Esophagus squamous epithelium (tissue), 5 donors: Measurements from ENCODE around the gene ERO1B. TPM values are rescaled to one million over a fixed set of nuclear protein-coding genes. Genes with fewer than 3 reads are reported as not detected.
"Not testable (repeated sequence)": the region's sequence is repeated elsewhere in the genome, so short reads cannot be mapped to it uniquely, and the experiment has no call there.

Source experiments
- DNase-seq: peaks from one replicate; lab custom pipeline; 2025; lab: John Stamatoyannopoulos, UW
- H3K27ac ChIP-seq, 4 donors: fragments of 200-600 bp; sonication (generic); one replicate each; pipeline ENCODE4 v1.5.1; 2016 to 2019; ENCODE audit warnings: mild to moderate bottlenecking in 1 of 4
- H3K27me3 ChIP-seq, 4 donors: fragments of 200-600 bp; sonication (generic); 1 replicate in 3 of 4; 2 replicates in 1 of 4; pipeline versions ENCODE4 v1.5.1 to v1.6.0; 2017 to 2021; ENCODE audit warnings: antibody characterized with exemption in 1 of 4
- H3K36me3 ChIP-seq, 3 donors: fragments of 200-600 bp; sonication (generic); one replicate each; pipeline ENCODE4 v1.5.1; 2016 to 2019
- H3K4me1 ChIP-seq, 3 donors: fragments of 200-600 bp; sonication (generic); one replicate each; pipeline ENCODE4 v1.5.1; 2017 to 2019
- H3K4me3 ChIP-seq, 4 donors: fragments of 200-600 bp; sonication (generic); 1 replicate in 3 of 4; 2 replicates in 1 of 4; pipeline ENCODE4 v1.5.1; 2016 to 2019; ENCODE audit warnings: mild to moderate bottlenecking in 2 of 4, moderate library complexity in 1 of 4
- H3K9me3 ChIP-seq, 3 donors: fragments of 200-600 bp; sonication (generic); one replicate each; pipeline ENCODE4 v1.5.1; 2016 to 2019
- POLR2A ChIP-seq, 4 donors: fragments of 450-650 bp; IDR thresholded peaks; one replicate each; pipeline ENCODE4 v1.6.1; 2017; ENCODE audit warnings: antibody characterized with exemption in 4 of 4, mild to moderate bottlenecking in 4 of 4, moderate library complexity in 3 of 4
- WGBS, 2 donors: methylation state at CpG; one replicate each; pipeline ENCODE4 v1.1.5; 2018; 5-methylcytosine and 5-hydroxymethylcytosine counted together
- intact Hi-C: fragments of 100-400 bp; cut with DNase I; formaldehyde crosslinking; loops from one replicate; pipeline ENCODE4 v1.15.0; 2022
- total RNA-seq, 4 donors: library from RNA; depleted of rRNA; stranded (reverse); fragments of >200 nt; gene quantifications; one replicate each; pipeline ENCODE4 v1.1.0, GENCODE V29; 2016
- TF ChIP-seq, protein P1 (sequence below), 6 experiments: fragments of 450-650 bp in 4 of 6; fragments of 200-600 bp in 2 of 6; sonication (generic) in 2 of 6; IDR thresholded peaks; one replicate each; pipeline ENCODE4 v1.5.1; 2016 to 2019; ENCODE audit warnings: antibody characterized with exemption in 6 of 6, mild to moderate bottlenecking in 4 of 6, moderate library complexity in 4 of 6
- donor health status: DM: yes; HTN: yes; CAD: no.

The ERO1B gene
- total RNA-seq, 4 donors from 2014 or later, result 1.2 to 6.3 (median 2.4) TPM

DNA sequence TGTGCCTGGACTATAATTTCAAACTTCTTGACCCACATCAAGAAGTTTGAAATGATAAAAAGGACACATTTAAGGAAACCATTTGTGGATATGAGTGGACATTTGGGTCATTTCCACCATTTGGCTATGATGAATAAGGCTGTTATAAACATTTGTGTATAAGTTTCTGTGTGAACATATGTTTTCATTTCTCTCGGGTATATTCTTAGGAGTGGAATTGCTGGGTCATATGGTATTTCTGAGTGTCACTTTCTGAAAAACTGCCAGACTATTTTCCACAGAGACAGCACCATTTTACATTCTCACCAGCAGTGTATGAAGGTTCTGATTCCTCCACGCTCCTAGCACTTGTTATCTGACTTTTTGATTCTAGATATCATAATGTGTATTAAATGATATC lies 88.6 kb downstream of the ERO1B start:
- Histone ChIP-seq H3K27me3 (no peaks in the 10 kb centered on the region), H3K4me1 (no peaks in the 10 kb centered on the region), H3K9me3 (peaks cover 0 to 6% (median 0%) of the 10 kb centered on the region in 3 donors), H3K36me3 (peaks cover 0 to 60% (median 0%) of the 10 kb centered on the region in 3 donors), H3K27ac (no peak overlapping the region), H3K4me3 (no peak overlapping the region)
- WGBS, 2 donors, result 73 to 95% methylated on average over 2 of the region's 2 CpGs
- TF ChIP-seq, protein P1, sequence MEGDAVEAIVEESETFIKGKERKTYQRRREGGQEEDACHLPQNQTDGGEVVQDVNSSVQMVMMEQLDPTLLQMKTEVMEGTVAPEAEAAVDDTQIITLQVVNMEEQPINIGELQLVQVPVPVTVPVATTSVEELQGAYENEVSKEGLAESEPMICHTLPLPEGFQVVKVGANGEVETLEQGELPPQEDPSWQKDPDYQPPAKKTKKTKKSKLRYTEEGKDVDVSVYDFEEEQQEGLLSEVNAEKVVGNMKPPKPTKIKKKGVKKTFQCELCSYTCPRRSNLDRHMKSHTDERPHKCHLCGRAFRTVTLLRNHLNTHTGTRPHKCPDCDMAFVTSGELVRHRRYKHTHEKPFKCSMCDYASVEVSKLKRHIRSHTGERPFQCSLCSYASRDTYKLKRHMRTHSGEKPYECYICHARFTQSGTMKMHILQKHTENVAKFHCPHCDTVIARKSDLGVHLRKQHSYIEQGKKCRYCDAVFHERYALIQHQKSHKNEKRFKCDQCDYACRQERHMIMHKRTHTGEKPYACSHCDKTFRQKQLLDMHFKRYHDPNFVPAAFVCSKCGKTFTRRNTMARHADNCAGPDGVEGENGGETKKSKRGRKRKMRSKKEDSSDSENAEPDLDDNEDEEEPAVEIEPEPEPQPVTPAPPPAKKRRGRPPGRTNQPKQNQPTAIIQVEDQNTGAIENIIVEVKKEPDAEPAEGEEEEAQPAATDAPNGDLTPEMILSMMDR (IDR thresholded peaks at IDR 0.05), result no peak
- TF ChIP-seq POLR2A (IDR thresholded peaks at IDR 0.05), result no peak
- intact Hi-C loops, result no loop called here
- no peak for DNase-seq

DNA sequence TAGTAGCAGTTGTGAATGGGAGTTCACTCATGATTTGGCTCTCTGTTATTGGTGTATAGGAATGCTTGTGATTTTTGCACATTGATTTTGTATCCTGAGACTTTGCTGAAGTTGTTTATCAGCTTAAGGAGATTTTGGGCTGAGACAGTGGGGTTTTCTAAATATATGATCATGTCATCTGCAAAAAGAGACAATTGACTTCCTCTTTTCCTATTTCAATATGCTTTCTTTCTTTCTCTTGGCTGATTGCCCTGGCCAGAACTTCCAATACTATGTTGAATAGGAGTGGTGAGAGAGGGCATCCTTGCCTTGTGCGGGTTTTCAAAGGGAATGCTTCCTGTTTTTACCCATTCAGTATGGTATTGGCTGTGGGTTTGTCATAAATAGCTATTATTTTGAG lies 93.7 kb downstream of the ERO1B start:
- H3K4me1 ChIP-seq, DNase-seq, H3K9me3 ChIP-seq, H3K4me3 ChIP-seq, H3K27me3 ChIP-seq, intact Hi-C loops, H3K27ac ChIP-seq: not testable (repeated sequence)
- H3K36me3 ChIP-seq, result peaks cover 0 to 53% (median 0%) of the 10 kb centered on the region in 3 donors
- WGBS, 2 donors, result 75 to 89% methylated on average over 1 of the region's 1 CpG

DNA sequence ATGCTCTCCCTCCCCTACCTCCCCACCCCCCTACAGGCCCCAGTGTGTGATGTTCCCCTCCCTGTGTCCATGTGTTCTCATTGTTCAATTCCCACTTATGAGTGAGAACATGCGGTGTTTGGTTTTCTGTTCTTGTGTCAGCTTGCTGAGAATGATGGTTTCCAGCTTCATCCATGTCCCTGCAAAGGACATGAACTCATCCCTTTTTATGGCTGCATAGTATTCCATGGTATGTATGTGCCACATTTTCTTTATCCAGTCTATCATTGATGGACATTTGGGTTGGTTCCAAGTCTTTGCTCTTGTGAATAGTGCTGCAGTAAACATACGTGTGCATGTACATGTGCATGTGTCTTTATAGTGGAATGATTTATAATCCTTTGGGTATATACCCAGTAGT lies 95.3 kb downstream of the ERO1B start:
- 94 to 100% methylated on average over 2 of the region's 2 CpGs for WGBS, 2 donors
- intact Hi-C loops, result not testable (repeated sequence)

DNA sequence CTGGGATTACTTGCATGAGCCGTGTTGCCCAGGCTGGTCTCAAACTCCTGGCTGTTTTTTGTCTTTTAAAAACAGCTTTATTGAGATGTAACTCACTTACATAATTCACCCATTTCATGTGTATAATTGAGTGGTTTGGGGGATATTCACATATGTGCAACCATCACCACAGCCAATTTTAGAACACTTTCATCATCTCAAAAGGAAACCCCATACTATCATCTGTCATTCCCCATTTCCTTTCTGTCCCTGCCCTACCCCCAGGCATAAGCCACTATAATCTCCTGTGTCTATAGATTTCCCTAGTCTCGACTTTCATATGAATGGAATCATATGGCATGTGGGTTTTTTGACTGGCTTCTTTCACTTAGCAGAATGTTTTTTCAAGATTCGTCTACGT lies 96.1 kb downstream of the ERO1B start:
- DNase-seq, result no peak
- Histone ChIP-seq H3K4me3 (no peak overlapping the region), H3K4me1 (no peaks in the 10 kb centered on the region), H3K27ac (no peak overlapping the region), H3K9me3 (no peaks in the 10 kb centered on the region), H3K36me3 (peaks cover 0 to 49% (median 0%) of the 10 kb centered on the region in 3 donors), H3K27me3 (no peaks in the 10 kb centered on the region)
- WGBS, 2 donors, result 74 to 82% methylated on average over 4 of the region's 4 CpGs
- TF ChIP-seq POLR2A (IDR thresholded peaks at IDR 0.05), result no peak
- TF ChIP-seq, protein P1 (IDR thresholded peaks at IDR 0.05), result no peak
- intact Hi-C loops, result no loop called here

More for the DNA sequence above, 95.3 kb downstream of the ERO1B start:
- not testable (repeated sequence) for H3K27me3 ChIP-seq, H3K4me1 ChIP-seq, H3K27ac ChIP-seq, DNase-seq, H3K4me3 ChIP-seq, H3K9me3 ChIP-seq
- H3K36me3 ChIP-seq, result peaks cover 0 to 50% (median 0%) of the 10 kb centered on the region in 3 donors

DNA sequence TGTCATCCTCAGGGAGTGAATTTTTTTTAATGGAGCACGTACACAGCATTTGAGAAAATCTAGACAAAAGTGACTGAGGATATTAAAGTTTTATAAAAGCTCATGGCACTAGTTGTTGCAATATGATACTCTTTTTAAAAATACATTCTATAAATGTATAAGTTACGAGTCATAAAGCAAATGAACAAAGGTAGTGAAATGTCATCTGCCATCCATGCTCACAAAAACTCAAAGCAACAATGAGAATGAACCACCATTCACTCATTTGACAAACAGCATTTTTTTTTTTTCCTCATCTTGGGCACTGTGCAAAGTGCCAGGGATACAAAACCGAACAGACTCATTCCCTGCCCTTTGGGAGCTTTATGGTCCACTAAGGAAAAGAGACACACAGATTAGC lies 100.7 kb downstream of the ERO1B start:
- Histone ChIP-seq H3K27ac (no peak overlapping the region), H3K9me3 (no peaks in the 10 kb centered on the region), H3K4me3 (no peak overlapping the region), H3K36me3 (peaks cover 0 to 56% (median 0%) of the 10 kb centered on the region in 3 donors), H3K4me1 (no peaks in the 10 kb centered on the region), H3K27me3 (no peaks in the 10 kb centered on the region)
- no peak for DNase-seq
- intact Hi-C loops, result no loop called here
- 79 to 87% methylated on average over 3 of the region's 3 CpGs for WGBS, 2 donors
- TF ChIP-seq POLR2A (IDR thresholded peaks at IDR 0.05), result no peak
- TF ChIP-seq, protein P1 (IDR thresholded peaks at IDR 0.05), result no peak

DNA sequence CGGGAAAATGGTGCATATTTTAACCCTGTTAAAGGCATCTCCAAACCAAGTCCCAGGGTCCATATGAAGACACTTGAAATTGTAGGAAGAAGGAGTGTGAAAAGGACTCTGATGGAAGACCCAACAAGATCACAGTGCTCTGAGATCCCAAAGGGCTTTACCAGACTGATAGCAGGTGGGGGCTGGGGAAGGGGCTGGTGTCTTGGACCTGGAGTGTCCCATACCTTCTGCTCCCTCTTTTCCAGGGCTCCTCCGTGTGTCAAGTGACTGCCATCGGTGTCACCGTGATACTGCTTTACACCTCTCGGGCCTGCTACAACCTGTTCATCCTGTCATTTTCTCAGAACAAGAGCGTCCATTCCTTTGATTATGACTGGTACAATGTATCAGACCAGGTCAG lies 102.1 kb downstream of the ERO1B start:
- DNase-seq, result no peak
- intact Hi-C loops, result no loop called here

More for the DNA sequence above, 102.1 kb downstream of the ERO1B start:
- WGBS, 2 donors, result 89 to 96% methylated on average over 5 to 6 of the region's 6 CpGs
- TF ChIP-seq, protein P1 (IDR thresholded peaks at IDR 0.05), result no peak
- TF ChIP-seq POLR2A (IDR thresholded peaks at IDR 0.05), result no peak
- Histone ChIP-seq H3K9me3 (no peaks in the 10 kb centered on the region), H3K27me3 (no peaks in the 10 kb centered on the region), H3K4me1 (no peaks in the 10 kb centered on the region), H3K27ac (no peak overlapping the region), H3K36me3 (peaks cover 0 to 43% (median 0%) of the 10 kb centered on the region in 3 donors), H3K4me3 (no peak overlapping the region)
